Gastroesophageal sphincter (tissue), 4 donors: ENCODE data around the gene HMX3. TPM values are rescaled to one million over a fixed set of nuclear protein-coding genes. Genes with fewer than 3 reads are reported as not detected.

ENCODE experiments used
- ATAC-seq: fragments of 150-250 bp; one replicate; pipeline ENCODE4 v1.9.1; 2016; ENCODE audit warnings: mild to moderate bottlenecking, moderate library complexity
- H3K27ac ChIP-seq, 4 donors: fragments of 200-600 bp; sonication (generic) in 3 of 4; 1 replicate in 3 of 4; 2 replicates in 1 of 4; pipeline ENCODE4 v1.5.1; 2016 to 2019
- H3K27me3 ChIP-seq: fragments of 200-600 bp; sonication (generic); one replicate; pipeline ENCODE4 v1.5.1; 2019
- H3K36me3 ChIP-seq, 2 donors: fragments of 200-600 bp; sonication (generic); one replicate each; pipeline ENCODE4 v1.5.1; 2019; ENCODE audit warnings: control low read depth in 1 of 2
- H3K4me1 ChIP-seq, 3 donors: fragments of 200-600 bp; sonication (generic); 1 replicate in 2 of 3; 2 replicates in 1 of 3; pipeline ENCODE4 v1.5.1; 2016 to 2019; ENCODE audit warnings: control low read depth in 2 of 3
- H3K4me3 ChIP-seq, 2 donors: fragments of 200-600 bp; sonication (generic); one replicate each; pipeline ENCODE4 v1.5.1; 2019; ENCODE audit warnings: mild to moderate bottlenecking in 1 of 2, moderate library complexity in 1 of 2
- H3K9me3 ChIP-seq, 3 donors: fragments of 200-600 bp; sonication (generic); one replicate each; pipeline ENCODE4 v1.5.1; 2017 to 2019; ENCODE audit warnings: control low read depth in 2 of 3
- EP300 ChIP-seq: sonication (generic); formaldehyde crosslinking; IDR thresholded peaks from one replicate; pipeline ENCODE4 v1.6.1; 2017; ENCODE audit warnings: antibody characterized with exemption, mild to moderate bottlenecking
- POLR2A ChIP-seq, 2 donors: fragments of 450-650 bp; IDR thresholded peaks; one replicate each; pipeline ENCODE4 v1.6.1; 2017; ENCODE audit warnings: antibody characterized with exemption in 2 of 2, mild to moderate bottlenecking in 2 of 2, moderate library complexity in 1 of 2
- POLR2AphosphoS5 ChIP-seq: sonication (generic); formaldehyde crosslinking; IDR thresholded peaks from one replicate; pipeline ENCODE4 v1.6.1; 2017; ENCODE audit warnings: antibody characterized with exemption
- WGBS, 2 donors: methylation state at CpG; one replicate each; pipeline ENCODE4 v1.1.5; 2018; ENCODE audit warnings: low coverage in 1 of 2; 5-methylcytosine and 5-hydroxymethylcytosine counted together
- total RNA-seq, 4 donors: library from RNA; depleted of rRNA; stranded (reverse); fragments of >200 nt; gene quantifications; one replicate each; pipeline ENCODE4 v1.1.0, GENCODE V29; 2016
- TF ChIP-seq, protein P1 (sequence below), 4 experiments: fragments of 200-600 bp in 2 of 4; fragments of 450-650 bp in 2 of 4; sonication (generic) in 1 of 4; IDR thresholded peaks; one replicate each; pipeline ENCODE4 v1.5.1; 2017 to 2019; ENCODE audit warnings: antibody characterized with exemption in 4 of 4, mild to moderate bottlenecking in 2 of 4, moderate library complexity in 2 of 4

The HMX3 gene
- 1 to 10 TPM in 1 of 4 donors, not detected in 3; 1.1 TPM for total RNA-seq

DNA sequence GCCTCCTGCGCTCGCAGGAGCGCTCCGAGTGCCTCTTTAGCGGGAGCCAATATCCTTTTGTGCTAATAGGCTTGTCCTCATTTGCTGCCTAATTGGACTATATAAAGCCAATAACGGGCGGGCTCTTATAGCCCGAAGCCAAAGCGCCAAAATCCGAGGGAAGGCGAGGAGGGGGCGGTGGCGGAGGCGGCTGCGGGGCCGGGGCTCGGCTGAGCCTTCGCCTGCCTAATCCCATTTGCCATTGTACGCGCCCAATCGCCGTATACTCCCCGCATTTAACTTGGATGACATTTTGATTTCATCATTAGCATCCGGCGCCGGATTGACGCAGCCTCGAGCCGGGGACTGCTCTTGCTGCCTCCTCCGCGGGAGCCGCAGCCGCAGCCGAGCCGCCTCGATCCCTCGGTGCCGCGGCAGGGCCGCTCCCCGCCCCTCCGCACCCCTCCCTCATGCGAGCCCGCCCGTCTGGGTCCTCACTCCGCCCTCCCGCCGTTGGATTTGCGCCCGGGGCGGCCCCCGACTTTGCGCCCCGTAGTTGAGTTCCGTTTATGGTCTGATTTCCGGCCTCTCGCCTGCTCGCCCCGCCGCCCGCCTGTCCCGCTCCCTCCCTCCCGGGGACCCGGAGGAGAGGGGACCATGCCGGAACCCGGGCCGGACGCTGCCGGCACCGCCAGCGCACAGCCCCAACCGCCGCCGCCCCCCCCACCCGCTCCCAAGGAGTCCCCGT lies at the start of gene HMX3:
Gene HMX3 (plus strand): TSS at position 556 of the 727 bp plus-strand sequence. CDS start 81 bp downstream, at position 637.
- ATAC-seq = no peak
- WGBS, 2 donors = 0% methylated on average over 10 of the region's 76 CpGs; no CpG with 5 or more reads in 1 of the 2 donors
- no peak for TF ChIP-seq EP300
- no peak for TF ChIP-seq POLR2AphosphoS5
- no peak for TF ChIP-seq POLR2A (IDR thresholded peaks at IDR 0.05)
- TF ChIP-seq, protein P1, sequence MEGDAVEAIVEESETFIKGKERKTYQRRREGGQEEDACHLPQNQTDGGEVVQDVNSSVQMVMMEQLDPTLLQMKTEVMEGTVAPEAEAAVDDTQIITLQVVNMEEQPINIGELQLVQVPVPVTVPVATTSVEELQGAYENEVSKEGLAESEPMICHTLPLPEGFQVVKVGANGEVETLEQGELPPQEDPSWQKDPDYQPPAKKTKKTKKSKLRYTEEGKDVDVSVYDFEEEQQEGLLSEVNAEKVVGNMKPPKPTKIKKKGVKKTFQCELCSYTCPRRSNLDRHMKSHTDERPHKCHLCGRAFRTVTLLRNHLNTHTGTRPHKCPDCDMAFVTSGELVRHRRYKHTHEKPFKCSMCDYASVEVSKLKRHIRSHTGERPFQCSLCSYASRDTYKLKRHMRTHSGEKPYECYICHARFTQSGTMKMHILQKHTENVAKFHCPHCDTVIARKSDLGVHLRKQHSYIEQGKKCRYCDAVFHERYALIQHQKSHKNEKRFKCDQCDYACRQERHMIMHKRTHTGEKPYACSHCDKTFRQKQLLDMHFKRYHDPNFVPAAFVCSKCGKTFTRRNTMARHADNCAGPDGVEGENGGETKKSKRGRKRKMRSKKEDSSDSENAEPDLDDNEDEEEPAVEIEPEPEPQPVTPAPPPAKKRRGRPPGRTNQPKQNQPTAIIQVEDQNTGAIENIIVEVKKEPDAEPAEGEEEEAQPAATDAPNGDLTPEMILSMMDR (IDR thresholded peaks at IDR 0.05) = no peak
- Histone ChIP-seq H3K27ac (no peak within 1 kb of the TSS), H3K36me3 (no peaks in the 10 kb centered on the region), H3K4me3 (peak within 1 kb of the TSS; percentile 23 to 48), H3K9me3 (no peaks in the 10 kb centered on the region), H3K27me3 (peaks cover 100% of the 10 kb centered on the region), H3K4me1 (peaks cover 0 to 75% (median 49%) of the 10 kb centered on the region in 3 donors)

DNA sequence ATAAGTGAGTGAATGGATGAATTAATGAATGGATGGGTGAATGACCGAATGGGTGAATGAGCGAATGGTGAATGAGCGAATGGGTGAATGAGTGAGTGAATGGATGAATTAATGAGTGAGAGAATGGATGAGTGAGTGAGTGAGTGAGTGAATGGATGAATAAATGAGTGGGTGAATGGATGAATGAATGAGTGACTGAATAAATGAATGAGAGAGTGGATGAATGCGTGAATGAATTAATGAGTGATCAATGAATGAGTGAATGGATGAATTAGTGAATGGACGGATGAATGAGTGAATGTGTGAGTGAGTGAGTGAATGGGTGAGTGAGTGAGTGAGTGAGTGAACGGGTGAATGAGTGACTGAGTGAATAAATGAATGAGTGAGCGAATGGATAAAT lies 49.5 kb upstream of the HMX3 start:
- H3K9me3 ChIP-seq = no peaks in the 10 kb centered on the region
- WGBS, 2 donors = 86% methylated on average over 7 of the region's 7 CpGs
- TF ChIP-seq POLR2AphosphoS5 (no peak), POLR2A (IDR thresholded peaks at IDR 0.05) (no peak), EP300 (no peak)
- TF ChIP-seq, protein P1 (IDR thresholded peaks at IDR 0.05) = no peak
- H3K36me3 ChIP-seq = no peaks in the 10 kb centered on the region
- H3K27me3 ChIP-seq = peaks cover 24% of the 10 kb centered on the region
- H3K4me3 ChIP-seq = no peak overlapping the region
- H3K4me1 ChIP-seq = no peaks in the 10 kb centered on the region
- ATAC-seq = no peak
- H3K27ac ChIP-seq = no peak overlapping the region

DNA sequence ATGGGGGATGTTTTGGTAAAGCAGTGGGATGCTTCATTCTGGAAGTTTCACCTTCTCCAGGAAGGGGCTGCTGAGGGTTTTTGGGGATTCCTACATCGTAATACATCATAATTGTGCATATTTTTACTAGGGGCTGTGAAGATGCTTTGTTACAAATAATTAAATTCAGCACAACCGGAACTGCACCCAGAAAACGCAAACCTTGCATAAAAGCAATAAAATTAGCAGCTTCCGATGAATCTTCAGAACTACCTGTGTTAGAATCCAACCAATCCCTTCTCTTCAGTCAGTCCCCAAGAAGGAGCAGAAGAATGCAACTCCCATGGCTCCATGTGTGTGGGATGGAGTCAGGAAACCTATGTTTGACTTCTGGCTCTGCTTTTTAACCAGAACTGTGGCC lies 48.4 kb upstream of the HMX3 start:
- Histone ChIP-seq H3K27ac (no peak overlapping the region), H3K4me1 (no peaks in the 10 kb centered on the region), H3K36me3 (no peaks in the 10 kb centered on the region), H3K27me3 (peaks cover 34% of the 10 kb centered on the region), H3K9me3 (no peaks in the 10 kb centered on the region), H3K4me3 (no peak overlapping the region)
- TF ChIP-seq EP300 (no peak), POLR2A (IDR thresholded peaks at IDR 0.05) (no peak), POLR2AphosphoS5 (no peak)
- TF ChIP-seq, protein P1 (IDR thresholded peaks at IDR 0.05) = no peak
- no peak for ATAC-seq
- WGBS, 2 donors = 80 to 86% methylated on average over 4 of the region's 4 CpGs

DNA sequence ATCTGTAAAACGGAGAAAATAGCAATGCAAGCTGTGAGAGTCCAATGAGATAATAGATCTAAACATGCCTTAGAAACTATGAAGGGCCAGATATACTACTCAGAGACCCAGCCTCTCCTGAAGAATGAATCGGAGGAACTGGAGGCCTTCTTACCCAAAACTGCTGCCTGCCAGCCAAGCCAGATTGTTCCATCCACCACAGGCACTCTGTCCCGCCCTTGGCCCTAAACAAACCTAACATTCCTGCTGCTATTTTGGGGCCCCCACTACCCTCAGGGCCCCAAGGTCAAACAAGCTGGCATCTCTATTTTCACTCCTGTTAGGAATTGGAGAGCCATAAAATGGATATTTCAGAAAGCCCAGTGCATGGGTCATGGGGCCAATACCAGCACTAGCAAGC lies 48.0 kb upstream of the HMX3 start:
- 55 to 100% methylated on average over 1 to 2 of the region's 3 CpGs for WGBS, 2 donors
- H3K9me3 ChIP-seq = no peaks in the 10 kb centered on the region
- no peak for TF ChIP-seq POLR2AphosphoS5
- no peak for TF ChIP-seq POLR2A (IDR thresholded peaks at IDR 0.05)
- TF ChIP-seq, protein P1 (IDR thresholded peaks at IDR 0.05) = no peak
- TF ChIP-seq EP300 = no peak
- no peak overlapping the region for H3K27ac ChIP-seq
- H3K4me1 ChIP-seq = no peaks in the 10 kb centered on the region
- peaks cover 33% of the 10 kb centered on the region for H3K27me3 ChIP-seq
- no peak overlapping the region for H3K4me3 ChIP-seq
- ATAC-seq = no peak
- H3K36me3 ChIP-seq = no peaks in the 10 kb centered on the region
